ENCODE measurements around the gene ZNF816. TPM values are rescaled to one million over a fixed set of nuclear protein-coding genes. Genes with fewer than 3 reads are reported as not detected.
"Not testable (repeated sequence)": the region's sequence is repeated elsewhere in the genome, so short reads cannot be mapped to it uniquely, and the experiment has no call there.

ZNF816 gene
- total RNA-seq, 4 donors from 2014 or later: 3.1 to 25.4 (median 11.9) TPM

GRCh38 chr19:52922841-52923777 is 39.6 kb downstream of the ZNF816 start, which contains the start of gene ZNF888:
ZNF888 (minus strand) TSS chr19:52923428; CDS start chr19:52917873, 5,555 bp downstream.
- TF ChIP-seq CTCF (IDR thresholded peaks at IDR 0.05) (no peak), POLR2A (IDR thresholded peaks at IDR 0.05) (peak; percentile 32 to 54)
- no peaks in the 10 kb centered on the region for H3K27me3 ChIP-seq
- H3K9me3 ChIP-seq: no peaks in the 10 kb centered on the region
- no peaks in the 10 kb centered on the region for H3K36me3 ChIP-seq
- DNase-seq: peak; percentile 90 to 91
- intact Hi-C loops (cut with DNase I; ENCODE audit: low total_unique reads): no loop called here
- peak within 1 kb of the TSS; percentile 74 to 89 for H3K27ac ChIP-seq
- peaks cover 0 to 3% of the 10 kb centered on the region in 2 donors for H3K4me1 ChIP-seq
- peak within 1 kb of the TSS; percentile 65 to 78 for H3K4me3 ChIP-seq

DNA sequence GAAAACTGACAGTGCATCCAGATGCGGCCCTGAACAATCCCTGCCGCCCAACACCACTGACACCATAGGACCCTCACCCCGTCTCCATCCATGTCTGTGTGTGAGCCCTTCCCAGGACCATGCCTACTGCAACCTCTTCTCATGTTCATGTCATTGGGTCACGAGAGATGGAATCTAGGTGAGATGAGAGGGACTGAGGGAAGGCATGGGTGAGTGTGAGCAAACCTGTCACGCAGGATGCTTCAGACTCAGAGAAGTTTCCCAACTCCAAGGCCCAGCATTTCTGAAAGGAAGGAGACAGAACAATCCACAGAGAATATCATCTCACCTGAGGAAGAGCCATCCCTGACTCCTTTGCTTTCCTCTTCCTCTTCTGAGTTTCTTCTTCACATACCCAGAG is 45.1 kb downstream of the ZNF816 start:
- no peak for TF ChIP-seq POLR2A (IDR thresholded peaks at IDR 0.05)
- no peak for TF ChIP-seq CTCF (IDR thresholded peaks at IDR 0.05)
- H3K27ac ChIP-seq: no peak overlapping the region
- no peaks in the 10 kb centered on the region for H3K9me3 ChIP-seq
- no peaks in the 10 kb centered on the region for H3K27me3 ChIP-seq
- intact Hi-C loops (cut with DNase I; ENCODE audit: low total_unique reads): no loop called here
- peaks cover 0 to 3% of the 10 kb centered on the region in 2 donors for H3K4me1 ChIP-seq
- DNase-seq: no peak
- H3K36me3 ChIP-seq: no peaks in the 10 kb centered on the region
- no peak overlapping the region for H3K4me3 ChIP-seq

- H3K9me3 ChIP-seq: no peaks in the 10 kb centered on the region
- TF ChIP-seq CTCF (IDR thresholded peaks at IDR 0.05) (no peak), POLR2A (IDR thresholded peaks at IDR 0.05) (no peak)
- H3K4me3 ChIP-seq: no peak overlapping the region
- H3K36me3 ChIP-seq: no peaks in the 10 kb centered on the region
- no peaks in the 10 kb centered on the region for H3K4me1 ChIP-seq
- intact Hi-C loops (cut with DNase I; ENCODE audit: low total_unique reads): no loop called here
- H3K27ac ChIP-seq: no peak overlapping the region
- DNase-seq: no peak
- no peaks in the 10 kb centered on the region for H3K27me3 ChIP-seq
These were observed 52.0 kb downstream of the ZNF816 start for GRCh38 chr19:52910648-52911047.

DNA sequence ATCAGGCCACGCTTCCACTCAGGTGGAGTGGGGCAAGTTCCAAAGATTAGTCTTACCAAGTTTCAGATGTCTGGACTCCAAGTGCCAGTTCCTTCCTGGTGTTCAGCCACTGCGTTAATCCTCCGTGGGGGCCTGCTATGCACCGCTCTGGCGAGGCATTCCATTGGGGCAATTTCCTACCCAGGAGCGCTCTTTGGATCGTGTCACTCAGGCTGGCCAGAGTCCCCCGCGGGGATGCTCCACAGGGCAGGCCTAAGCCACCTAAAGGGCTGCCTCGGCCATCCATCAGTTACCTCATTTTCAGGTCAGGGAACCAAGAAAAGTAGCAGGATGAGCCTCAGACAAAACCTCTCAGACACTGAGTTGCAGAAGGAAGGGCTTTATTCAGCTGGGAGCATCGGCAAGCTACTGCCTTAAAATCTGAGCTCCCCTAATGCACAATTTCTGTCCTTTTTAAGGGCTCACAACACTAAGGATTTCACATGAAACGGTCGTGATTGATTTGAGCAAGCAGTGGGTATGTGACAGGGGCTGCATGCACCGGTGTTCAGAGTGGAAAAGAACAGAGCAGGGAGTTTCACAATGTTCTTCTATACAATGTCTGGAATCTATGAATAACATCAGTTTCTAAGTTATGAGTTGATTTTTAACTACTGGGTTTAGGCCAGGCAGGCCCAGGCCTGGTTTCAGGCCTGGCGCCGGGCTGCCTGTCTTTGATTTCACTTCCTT is 58.5 kb downstream of the ZNF816 start:
- H3K36me3 ChIP-seq; H3K4me1 ChIP-seq; H3K4me3 ChIP-seq; H3K27ac ChIP-seq; H3K9me3 ChIP-seq; DNase-seq; H3K27me3 ChIP-seq; intact Hi-C loops (cut with DNase I; ENCODE audit: low total_unique reads): not testable (repeated sequence)

DNA sequence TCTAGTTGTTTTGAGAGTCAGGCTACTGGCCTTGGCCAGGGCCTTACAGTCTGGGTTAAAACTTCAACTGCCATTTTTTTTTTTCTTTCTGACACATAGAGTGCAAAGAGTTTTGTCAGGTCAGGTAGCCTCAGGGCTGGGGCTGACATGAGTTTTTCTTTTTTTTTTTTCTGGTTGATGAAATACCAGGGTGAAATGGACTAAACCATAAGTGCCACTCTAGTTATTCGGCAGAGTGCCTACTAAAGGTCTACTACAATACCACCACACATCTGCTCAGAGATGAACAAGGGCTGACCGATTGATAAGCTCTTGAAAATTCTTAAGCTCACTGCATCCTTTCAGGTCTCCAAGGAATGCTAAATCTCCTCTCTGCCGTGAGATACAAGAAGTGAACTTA is 60.8 kb downstream of the ZNF816 start:
- H3K27ac ChIP-seq: no peak overlapping the region
- no peak for TF ChIP-seq POLR2A (IDR thresholded peaks at IDR 0.05)
- no peak for TF ChIP-seq CTCF (IDR thresholded peaks at IDR 0.05)
- H3K4me3 ChIP-seq: no peak overlapping the region
- no peaks in the 10 kb centered on the region for H3K27me3 ChIP-seq
- DNase-seq: no peak
- H3K4me1 ChIP-seq: no peaks in the 10 kb centered on the region
- H3K9me3 ChIP-seq: no peaks in the 10 kb centered on the region
- intact Hi-C loops (cut with DNase I; ENCODE audit: low total_unique reads): no loop called here
- no peaks in the 10 kb centered on the region for H3K36me3 ChIP-seq

Other genes starting within 250 kb of the ZNF816 start
- gene ZNF611, start 227.8 kb downstream of the ZNF816 start, total RNA-seq: 10 to 100 TPM in 3 of 4 donors, 1 to 10 TPM in 1; 7.2 to 29.7 (median 25.0) TPM
- gene ZNF600, start 176.1 kb downstream of the ZNF816 start, total RNA-seq: 10 to 100 TPM in 1 of 4 donors, 1 to 10 TPM in 3; 6.2 to 14.5 (median 8.0) TPM
- 10 to 100 TPM in 2 of 4 donors, 1 to 10 TPM in 2; 3.5 to 30.6 (median 12.0) TPM for gene ZNF28, start 141.2 kb downstream of the ZNF816 start, total RNA-seq
- 10 to 100 TPM in 3 of 4 donors, 1 to 10 TPM in 1; 4.7 to 92.2 (median 36.0) TPM for gene ZNF468, start 105.3 kb downstream of the ZNF816 start, total RNA-seq
- 10 to 100 TPM in 3 of 4 donors, 1 to 10 TPM in 1; 3.6 to 67.6 (median 15.2) TPM for gene ZNF320, start 65.2 kb downstream of the ZNF816 start, total RNA-seq
- 10 to 100 TPM in 1 of 4 donors, 1 to 10 TPM in 2, not detected in 1; 1.5 to 34.4 (median 6.1) TPM for gene ZNF888, start 39.5 kb downstream of the ZNF816 start, total RNA-seq
- not detected for gene ERVV-1, start 51.0 kb upstream of the ZNF816 start, total RNA-seq
- not detected for gene ERVV-2, start 81.9 kb upstream of the ZNF816 start, total RNA-seq
- 10 to 100 TPM; 10.9 to 75.3 (median 52.1) TPM for gene ZNF160, start 140.5 kb upstream of the ZNF816 start, total RNA-seq
- 10 to 100 TPM in 2 of 4 donors, 1 to 10 TPM in 2; 9.5 to 27.2 (median 14.7) TPM for gene ZNF415, start 170.0 kb upstream of the ZNF816 start, total RNA-seq
- 10 to 100 TPM; 10.2 to 25.4 (median 16.9) TPM for gene ZNF347, start 196.2 kb upstream of the ZNF816 start, total RNA-seq
- gene ZNF665, start 230.5 kb upstream of the ZNF816 start, total RNA-seq: 10 to 100 TPM in 1 of 4 donors, 1 to 10 TPM in 2, under 1 TPM in 1; 0.77 to 14.2 (median 4.3) TPM